Effector memory CD8-positive, alpha-beta T cell (primary cell): ENCODE measurements around the gene IGF2.
A peak's percentile ranks its signal among the peaks of the same experiment; 100 is the strongest.

Experiments
- ATAC-seq: fragments of 150-1000 bp; cut with Tn5 transposase; replicated peaks from 2 replicates; pipeline ENCODE4 v1.10.0; 2021; ENCODE audit warnings: mild to moderate bottlenecking, moderate library complexity
- DNase-seq, 3 experiments: peaks; one replicate each; pipeline ENCODE4 v3.0.0; 2021
- H3K27ac Mint-ChIP-seq, 2 donors: one replicate each; pipeline ENCODE4 v1.8.0; 2022; ENCODE audit warnings: mild to moderate bottlenecking in 2 of 2, mixed read lengths in 2 of 2, moderate library complexity in 2 of 2
- H3K27me3 Mint-ChIP-seq, 2 donors: one replicate each; pipeline ENCODE4 v1.8.0; 2022; ENCODE audit warnings: mixed read lengths in 2 of 2
- H3K36me3 Mint-ChIP-seq: one replicate; pipeline ENCODE4 v1.8.0; 2022; ENCODE audit warnings: mild to moderate bottlenecking, moderate library complexity, mixed read lengths; ENCODE audit not compliant: insufficient read depth
- H3K4me1 Mint-ChIP-seq, 2 donors: one replicate each; pipeline ENCODE4 v1.8.0; 2022; ENCODE audit warnings: low read depth in 2 of 2, mixed read lengths in 2 of 2
- H3K4me3 Mint-ChIP-seq, 2 donors: one replicate each; pipeline ENCODE4 v1.8.0; 2022; ENCODE audit warnings: mild to moderate bottlenecking in 2 of 2, mixed read lengths in 2 of 2, moderate library complexity in 2 of 2
- H3K9me3 Mint-ChIP-seq, 2 donors: one replicate each; pipeline ENCODE4 v1.8.0; 2022; ENCODE audit warnings: mixed read lengths in 2 of 2

Gene IGF2

DNA sequence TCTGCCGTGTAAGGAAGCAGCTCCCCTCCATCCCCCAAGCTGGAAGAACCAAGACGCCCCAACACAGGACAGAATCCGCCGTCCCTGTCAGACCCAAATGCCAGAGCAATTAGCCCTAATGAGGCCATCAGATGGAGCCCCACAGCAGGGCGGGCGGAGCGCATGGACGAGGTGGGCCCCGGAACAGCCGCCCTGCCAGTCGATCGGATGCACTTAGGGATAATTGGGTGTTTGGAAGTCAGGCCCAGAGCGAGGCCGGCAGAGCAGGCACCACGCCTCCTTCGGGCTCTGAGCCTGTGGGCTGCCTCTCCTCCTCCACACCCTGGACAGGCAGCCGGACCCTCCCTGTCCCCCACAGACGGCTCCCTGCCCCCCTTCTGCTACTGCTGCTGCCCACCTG lies 37.9 kb upstream of the IGF2 start:
- no peak for DNase-seq
- Mint-ChIP-seq H3K36me3 (peaks cover 3% of the 10 kb centered on the region), H3K4me1 (peaks cover 0 to 2% of the 10 kb centered on the region in 2 donors), H3K4me3 (no peak overlapping the region), H3K9me3 (no peaks in the 10 kb centered on the region), H3K27me3 (peaks cover 0 to 18% of the 10 kb centered on the region in 2 donors), H3K27ac (no peak overlapping the region)
- ATAC-seq, result no peak

GRCh38 chr11:2176389-2176900 lies 37.3 kb upstream of the IGF2 start:
- H3K4me3 Mint-ChIP-seq, result no peak overlapping the region
- H3K9me3 Mint-ChIP-seq, result no peaks in the 10 kb centered on the region
- peaks cover 0 to 18% of the 10 kb centered on the region in 2 donors for H3K27me3 Mint-ChIP-seq
- H3K27ac Mint-ChIP-seq, result no peak overlapping the region
- no peak for DNase-seq
- no peak for ATAC-seq
- peaks cover 0 to 2% of the 10 kb centered on the region in 2 donors for H3K4me1 Mint-ChIP-seq
- peaks cover 3% of the 10 kb centered on the region for H3K36me3 Mint-ChIP-seq

- ATAC-seq (no peak), DNase-seq (no peak)
- H3K9me3 Mint-ChIP-seq, result no peaks in the 10 kb centered on the region
- H3K4me3 Mint-ChIP-seq, result no peak overlapping the region
- peaks cover 3% of the 10 kb centered on the region for H3K36me3 Mint-ChIP-seq
- H3K27ac Mint-ChIP-seq, result no peak overlapping the region
- peaks cover 0 to 2% of the 10 kb centered on the region in 2 donors for H3K4me1 Mint-ChIP-seq
- peaks cover 0 to 13% of the 10 kb centered on the region in 2 donors for H3K27me3 Mint-ChIP-seq
These were observed 36.5 kb upstream of the IGF2 start for GRCh38 chr11:2175659-2176058.

DNA sequence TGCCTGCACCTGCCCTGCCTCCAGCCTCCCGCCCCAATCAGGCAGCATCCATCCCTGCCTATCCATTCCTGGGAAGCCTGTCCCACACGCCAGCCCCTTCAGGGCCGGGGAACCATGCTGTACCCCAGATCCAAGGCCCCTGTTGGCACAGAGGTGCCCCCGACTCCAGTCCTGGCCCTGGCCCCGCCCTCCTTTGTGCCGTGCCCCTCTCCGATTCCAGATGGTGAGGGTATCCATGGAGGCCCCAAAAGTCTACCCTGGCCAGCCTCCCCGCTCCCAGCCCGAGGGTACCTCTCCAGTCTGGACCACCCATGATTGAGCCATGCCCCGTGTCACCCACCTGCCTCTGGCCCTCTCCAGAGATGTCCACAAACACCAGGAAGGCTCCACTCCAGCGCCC lies 35.2 kb upstream of the IGF2 start:
- Mint-ChIP-seq H3K9me3 (no peaks in the 10 kb centered on the region), H3K27ac (no peak overlapping the region), H3K4me1 (peaks cover 0 to 2% of the 10 kb centered on the region in 2 donors), H3K27me3 (peaks cover 0 to 5% of the 10 kb centered on the region in 2 donors), H3K4me3 (no peak overlapping the region), H3K36me3 (peaks cover 3% of the 10 kb centered on the region)
- DNase-seq (no peak), ATAC-seq (no peak)

- DNase-seq (no peak), ATAC-seq (no peak)
- Mint-ChIP-seq H3K36me3 (peaks cover 3% of the 10 kb centered on the region), H3K27me3 (no peaks in the 10 kb centered on the region), H3K27ac (peak overlapping the region in 1 of 2 donors; percentile 41), H3K9me3 (no peaks in the 10 kb centered on the region), H3K4me3 (no peak overlapping the region), H3K4me1 (no peaks in the 10 kb centered on the region)
These were observed 34.6 kb upstream of the IGF2 start for GRCh38 chr11:2173761-2174160.

DNA sequence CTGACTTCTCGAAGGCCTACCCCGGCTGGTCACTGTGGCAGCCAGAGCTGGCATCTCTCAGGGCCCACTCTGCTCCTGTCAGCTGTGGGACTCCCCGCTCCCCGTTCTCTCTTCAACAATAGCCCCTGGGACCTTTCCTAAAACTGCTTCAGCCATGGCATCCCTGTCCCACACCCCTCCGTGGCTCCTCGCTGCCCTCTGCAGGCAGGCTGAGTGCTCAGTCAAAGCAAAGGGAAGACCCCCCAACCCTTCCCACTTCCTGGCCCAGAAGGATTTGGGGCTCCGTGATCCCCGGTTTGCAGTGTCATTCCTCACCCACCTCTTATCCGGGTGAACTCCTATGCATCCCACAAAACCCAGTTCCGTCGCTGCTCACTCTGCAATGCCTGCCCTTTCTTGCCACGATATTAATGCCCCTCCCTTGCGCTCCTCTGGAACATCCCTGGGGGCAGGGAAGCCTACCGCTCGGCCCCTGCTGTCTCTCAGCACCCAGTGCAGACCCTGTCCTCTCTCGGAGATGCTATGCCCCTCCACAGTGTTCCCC lies 34.0 kb upstream of the IGF2 start:
- DNase-seq (no peak), ATAC-seq (no peak)
- Mint-ChIP-seq H3K27ac (peak overlapping the region in 1 of 2 donors; percentile 41), H3K9me3 (no peaks in the 10 kb centered on the region), H3K4me3 (no peak overlapping the region), H3K4me1 (no peaks in the 10 kb centered on the region), H3K27me3 (peaks cover under 1% of the 10 kb centered on the region in 2 donors), H3K36me3 (peaks cover 3% of the 10 kb centered on the region)

GRCh38 chr11:2172676-2173075 lies 33.5 kb upstream of the IGF2 start:
- Mint-ChIP-seq H3K36me3 (peaks cover 3% of the 10 kb centered on the region), H3K4me1 (no peaks in the 10 kb centered on the region), H3K4me3 (no peak overlapping the region), H3K27ac (no peak overlapping the region), H3K9me3 (no peaks in the 10 kb centered on the region), H3K27me3 (peaks cover 6% of the 10 kb centered on the region in 2 donors)
- DNase-seq, result no peak
- ATAC-seq, result no peak

- H3K4me3 Mint-ChIP-seq, result no peak within 1 kb of the TSS
- H3K4me1 Mint-ChIP-seq, result no peaks in the 10 kb centered on the region
- H3K9me3 Mint-ChIP-seq, result no peaks in the 10 kb centered on the region
- peaks cover 6 to 15% of the 10 kb centered on the region in 2 donors for H3K27me3 Mint-ChIP-seq
- DNase-seq, result no peak
- H3K36me3 Mint-ChIP-seq, result no peaks in the 10 kb centered on the region
- no peak within 1 kb of the TSS for H3K27ac Mint-ChIP-seq
- no peak for ATAC-seq
These were observed 32.4 kb upstream of the IGF2 start, which contains the start of gene TH for GRCh38 chr11:2171591-2172003. TH (minus strand) TSS chr11:2171815; CDS start chr11:2171786, 29 bp downstream.

DNA sequence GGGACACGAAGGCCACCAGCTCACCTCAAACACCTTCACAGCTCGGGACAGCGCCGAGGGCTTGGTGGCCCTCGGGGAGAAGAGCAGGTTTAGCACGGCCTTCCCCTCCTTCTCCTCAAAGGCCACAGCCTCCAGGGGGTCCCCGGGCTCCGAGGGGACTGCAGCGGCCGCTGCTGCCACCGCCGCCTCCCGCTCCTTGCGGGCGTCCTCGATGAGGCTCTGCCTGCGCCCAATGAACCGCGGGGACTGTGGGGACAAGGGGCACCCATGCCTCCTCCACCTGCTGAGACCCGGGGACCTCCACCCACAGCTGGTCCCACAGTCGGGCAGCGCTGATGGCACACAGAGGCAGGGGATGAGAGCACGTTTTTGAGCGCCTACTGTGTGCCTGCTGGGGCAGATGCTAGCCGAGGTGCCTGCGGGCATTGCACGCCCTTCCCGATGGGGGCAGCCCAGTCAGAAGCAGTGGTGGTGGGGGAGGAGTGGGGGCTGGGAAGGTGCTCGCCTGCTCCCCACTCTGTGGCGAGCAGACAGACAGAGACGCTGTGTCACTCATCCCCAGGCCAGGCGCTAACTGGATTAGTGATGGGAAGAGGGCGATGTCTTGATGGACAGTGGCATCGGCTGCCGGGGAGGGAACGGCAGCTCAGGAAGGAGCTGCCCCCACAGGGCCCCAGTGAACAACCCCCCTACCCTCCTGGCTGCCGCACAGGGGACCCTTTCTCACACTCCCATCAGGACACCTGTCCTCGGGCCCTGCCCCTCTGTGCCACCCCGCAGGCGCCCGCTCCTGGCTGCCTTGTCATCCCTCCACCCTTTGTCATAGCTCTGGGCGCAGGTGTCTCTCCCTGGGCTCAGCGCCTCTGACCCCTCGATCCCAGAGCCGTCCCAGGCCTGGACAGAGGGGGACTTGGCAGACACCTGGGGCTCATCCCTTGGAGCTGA lies 30.7 kb upstream of the IGF2 start:
- Mint-ChIP-seq H3K27ac (no peak overlapping the region), H3K36me3 (no peaks in the 10 kb centered on the region), H3K9me3 (no peaks in the 10 kb centered on the region), H3K27me3 (peaks cover 6 to 20% of the 10 kb centered on the region in 2 donors), H3K4me3 (no peak overlapping the region), H3K4me1 (no peaks in the 10 kb centered on the region)
- DNase-seq (no peak), ATAC-seq (no peak)

DNA sequence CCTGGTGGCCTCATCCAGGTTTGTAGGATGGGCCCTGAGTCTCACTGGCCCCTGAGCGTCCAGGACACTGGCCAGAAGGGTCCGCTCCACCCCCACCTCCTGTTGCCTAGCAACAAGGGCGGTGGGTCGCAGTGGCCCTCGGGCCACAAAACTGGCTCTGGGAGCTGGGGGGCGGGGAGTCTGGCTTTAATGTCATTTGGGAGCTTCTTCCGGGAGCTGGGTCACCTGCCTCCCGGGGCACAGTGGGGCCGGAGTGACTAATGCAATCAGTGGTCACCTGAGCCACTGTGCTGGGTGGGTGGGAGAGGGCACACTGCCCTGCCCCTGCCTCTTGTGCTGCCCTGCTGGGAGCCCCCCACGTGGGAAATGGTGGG lies 29.8 kb upstream of the IGF2 start:
- no peaks in the 10 kb centered on the region for H3K4me1 Mint-ChIP-seq
- no peaks in the 10 kb centered on the region for H3K36me3 Mint-ChIP-seq
- H3K4me3 Mint-ChIP-seq, result no peak overlapping the region
- ATAC-seq (no peak), DNase-seq (no peak)
- H3K27ac Mint-ChIP-seq, result no peak overlapping the region
- H3K27me3 Mint-ChIP-seq, result peaks cover 6 to 29% of the 10 kb centered on the region in 2 donors
- no peaks in the 10 kb centered on the region for H3K9me3 Mint-ChIP-seq

DNA sequence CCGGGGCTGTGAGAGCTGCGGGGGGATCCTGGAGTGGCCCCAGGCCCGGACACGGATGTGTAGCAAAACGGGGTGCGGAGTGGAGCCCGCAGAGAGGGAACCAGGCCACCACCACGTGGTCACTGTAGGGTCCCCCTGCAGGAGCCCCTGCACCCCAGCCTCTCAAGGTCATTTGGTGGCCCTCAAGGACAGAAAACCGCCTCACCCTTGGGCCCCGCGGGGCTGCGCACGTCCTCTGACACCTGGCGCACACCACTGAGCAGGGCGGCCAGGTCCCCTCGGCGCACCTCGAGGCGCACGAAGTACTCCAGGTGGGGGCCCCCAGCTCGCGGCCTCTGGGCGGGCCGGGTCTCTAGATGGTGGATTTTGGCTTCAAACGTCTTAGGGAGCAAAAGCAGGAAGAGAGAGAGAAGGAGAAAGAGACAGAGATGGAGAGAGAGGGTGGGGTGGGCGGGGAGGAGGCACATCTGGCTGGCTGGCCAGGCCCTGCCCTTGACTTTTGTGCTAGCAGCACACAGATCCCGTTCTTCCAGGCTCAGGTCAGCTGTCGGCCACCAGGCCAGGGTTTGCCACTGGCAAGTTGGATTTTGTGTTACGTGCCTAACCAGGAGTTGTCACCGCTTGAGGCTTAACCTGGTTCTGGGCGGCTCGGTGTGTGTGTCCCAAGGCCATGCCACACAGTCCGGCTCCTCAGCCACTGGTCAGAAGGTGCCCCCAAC lies 29.3 kb upstream of the IGF2 start:
- DNase-seq (no peak), ATAC-seq (no peak)
- Mint-ChIP-seq H3K9me3 (no peaks in the 10 kb centered on the region), H3K27me3 (peaks cover 6 to 32% of the 10 kb centered on the region in 2 donors), H3K4me3 (no peak overlapping the region), H3K4me1 (no peaks in the 10 kb centered on the region), H3K36me3 (no peaks in the 10 kb centered on the region), H3K27ac (no peak overlapping the region)

DNA sequence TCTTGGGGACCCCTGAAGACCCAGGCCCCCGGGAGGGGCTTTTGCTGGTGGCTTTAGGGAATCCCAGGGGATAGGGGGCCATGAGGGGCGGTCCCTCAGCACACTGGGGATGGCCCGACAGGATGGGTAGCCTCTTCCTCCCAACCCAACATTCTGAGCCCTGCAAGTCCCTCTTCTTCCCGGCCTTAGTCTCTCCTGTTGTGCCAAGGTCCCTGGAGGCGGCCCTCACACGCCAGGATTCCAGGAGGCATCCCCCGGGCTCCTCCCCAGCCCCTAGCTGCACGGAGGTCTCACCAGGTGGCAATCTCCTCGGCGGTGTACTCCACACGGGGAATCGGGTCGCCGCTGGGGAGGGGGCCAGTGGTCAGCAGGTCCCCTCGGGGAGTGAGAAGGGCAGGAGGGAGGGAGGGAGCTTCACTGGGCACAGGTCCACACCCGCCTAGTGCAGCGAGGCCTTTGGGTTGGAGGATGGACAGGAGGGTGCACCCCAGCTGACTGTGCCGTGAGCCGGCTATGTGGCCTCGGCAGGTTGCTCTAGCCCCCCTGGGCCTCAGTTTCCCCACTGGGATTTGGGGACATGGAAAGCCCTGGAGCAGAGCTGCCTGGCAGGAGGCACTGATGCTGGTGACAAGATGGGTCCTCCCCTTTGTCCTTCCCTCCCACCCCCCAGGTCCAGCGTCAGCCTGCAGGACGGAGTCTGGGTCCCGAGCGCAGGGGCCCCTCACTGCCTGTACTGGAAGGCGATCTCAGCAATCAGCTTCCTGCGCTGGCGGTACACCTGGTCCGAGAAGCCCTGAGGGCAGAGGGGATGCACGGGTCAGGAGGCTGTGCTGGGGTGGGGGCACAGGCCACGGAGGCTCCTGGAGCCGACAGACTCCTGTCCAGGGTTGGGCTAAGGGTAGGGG lies 28.2 kb upstream of the IGF2 start:
- no peak for ATAC-seq
- Mint-ChIP-seq H3K9me3 (no peaks in the 10 kb centered on the region), H3K27me3 (peaks cover 6 to 42% of the 10 kb centered on the region in 2 donors)

More for the DNA sequence above, 28.2 kb upstream of the IGF2 start:
- H3K27ac Mint-ChIP-seq, result no peak overlapping the region
- no peaks in the 10 kb centered on the region for H3K36me3 Mint-ChIP-seq
- no peak for DNase-seq
- no peaks in the 10 kb centered on the region for H3K4me1 Mint-ChIP-seq
- no peak overlapping the region for H3K4me3 Mint-ChIP-seq
